ENCODE measurements around the gene NQO2. TPM values are rescaled to one million over a fixed set of nuclear protein-coding genes. Genes with fewer than 3 reads are reported as not detected.

The NQO2 gene
- total RNA-seq, 1 experiment from 2014 or later = 82.9 TPM

- Histone ChIP-seq H3K4me2 (ENCODE audit: low read length) (peak overlapping the region; percentile 69), H4K20me1 (ENCODE audit: insufficient read depth) (no peaks in the 10 kb centered on the region), H3K9ac (ENCODE audit: low read length) (peak overlapping the region; percentile 38), H3K79me2 (ENCODE audit: insufficient read depth, low read length) (no peaks in the 10 kb centered on the region), H3K36me3 (ENCODE audit: control insufficient read depth in 1 of 2, insufficient read depth in 2 of 2, low read length in 2 of 2) (peaks cover 5 to 17% of the 10 kb centered on the region in 2 experiments; a peak in 3 of 4 replicates), H2AFZ (ENCODE audit: low read depth, low read length, poor library complexity, severe bottlenecking) (peak overlapping the region; percentile 53), H3K9me3 (ENCODE audit: control insufficient read depth in 1 of 2, insufficient read depth in 1 of 2, low read depth in 1 of 2, low read length in 2 of 2) (no peaks in the 10 kb centered on the region), H3K9me2 (ENCODE audit: insufficient read depth) (no peaks in the 10 kb centered on the region), H3K4me1 (ENCODE audit: control insufficient read depth in 1 of 2, insufficient read depth in 2 of 2, low read length in 2 of 2) (peaks cover 10 to 18% of the 10 kb centered on the region in 2 experiments), H3K27me3 (ENCODE audit: insufficient read depth, low read length) (no peaks in the 10 kb centered on the region), H3K27ac (ENCODE audit: low read depth, low read length) (peak overlapping the region; percentile 12; the same call in 1 of the 2 replicates), H3K4me3 (replicated peaks in 1 of 2; ENCODE audit: low read depth in 1 of 2, low read length in 2 of 2) (no peak overlapping the region)
- DNase-seq (ENCODE audit: low read depth, low spot score) (peak; percentile 91), ATAC-seq (peak; percentile 96)
- TF ChIP-seq CEBPB (IDR thresholded peaks at IDR 0.05; ENCODE audit: low read depth) = no peak
- no peak for TF ChIP-seq ZNF274 (IDR thresholded peaks at IDR 0.05; ENCODE audit: low read depth, low read length)
- no peak for TF ChIP-seq JUND (IDR thresholded peaks at IDR 0.05)
- peak; percentile 92 for TF ChIP-seq MAX (IDR thresholded peaks at IDR 0.05)
- no peak for TF ChIP-seq ELF1 (IDR thresholded peaks at IDR 0.05; ENCODE audit: borderline replicate concordance, low read depth)
- peak; percentile 28; the same call in 1 of the 2 replicates for TF ChIP-seq SP1 (IDR thresholded peaks at IDR 0.05; ENCODE audit: low read depth)
- TF ChIP-seq RAD21 (IDR thresholded peaks at IDR 0.05; ENCODE audit: low read depth) = peak; percentile 83
- peak; percentile 71 for TF ChIP-seq YY1 (IDR thresholded peaks at IDR 0.05; ENCODE audit: extremely low read depth, insufficient replicate concordance, low read depth, low read length)
- TF ChIP-seq SRF (IDR thresholded peaks at IDR 0.05; ENCODE audit: low read depth) = peak; percentile 88
- TF ChIP-seq TCF7L2 (IDR thresholded peaks at IDR 0.05; ENCODE audit: borderline replicate concordance, extremely low read depth, insufficient read depth, insufficient read length) = no peak
- peak; percentile 99 to 100 (median 99) for TF ChIP-seq CTCF (IDR thresholded peaks at IDR 0.05 in 2 of 3, conservative IDR thresholded peaks at IDR 0.05 in 1 of 3; ENCODE audit: borderline replicate concordance in 1 of 3, insufficient read depth in 1 of 3, low read depth in 2 of 3, low read length in 2 of 3)
- peak; percentile 15; the same call in 1 of the 2 replicates for TF ChIP-seq POLR2AphosphoS5 (IDR thresholded peaks at IDR 0.05; ENCODE audit: low read depth, low read length)
- peak; percentile 81 for TF ChIP-seq CBX3 (IDR thresholded peaks at IDR 0.05; ENCODE audit: low read depth)
- ChIA-PET RAD21 (ENCODE audit: low non-redundant PET in 1 of 2, low total read pairs in 2 of 2, uncharacterized antibody in 2 of 2, unreplicated experiment in 2 of 2) (interaction anchor here (0.5 to 1.6 kb wide), 3 partner anchors 35 to 161 kb away, joined by 3 to 14 read pairs (median 5); no protein-coding TSS in a partner anchor), POLR2A (interaction anchor here (0.8 to 1.9 kb wide), 5 partner anchors 19 to 161 kb away, joined by 3 to 14 read pairs (median 5); partner anchors contain the start of genes SERPINB1 and SERPINB6), CTCF (interaction anchor here (0.6 to 4.2 kb wide), 41 partner anchors 8 to 214 kb away, joined by 3 to 58 read pairs (median 6); partner anchors contain the start of genes NQO2, SERPINB1 and SERPINB6)
- intact Hi-C loops (cut with micrococcal nuclease) = loop anchor here (1.0 kb wide), 2 partner anchors 20 to 37 kb away; no protein-coding TSS in a partner anchor
- BruUV-seq (replicated peaks) = no TSS peak
These were observed 47.1 kb upstream of the NQO2 start for GRCh38 chr6:2952557-2953095.
